ENCODE data around the gene ASCL5.

The ASCL5 gene

DNA sequence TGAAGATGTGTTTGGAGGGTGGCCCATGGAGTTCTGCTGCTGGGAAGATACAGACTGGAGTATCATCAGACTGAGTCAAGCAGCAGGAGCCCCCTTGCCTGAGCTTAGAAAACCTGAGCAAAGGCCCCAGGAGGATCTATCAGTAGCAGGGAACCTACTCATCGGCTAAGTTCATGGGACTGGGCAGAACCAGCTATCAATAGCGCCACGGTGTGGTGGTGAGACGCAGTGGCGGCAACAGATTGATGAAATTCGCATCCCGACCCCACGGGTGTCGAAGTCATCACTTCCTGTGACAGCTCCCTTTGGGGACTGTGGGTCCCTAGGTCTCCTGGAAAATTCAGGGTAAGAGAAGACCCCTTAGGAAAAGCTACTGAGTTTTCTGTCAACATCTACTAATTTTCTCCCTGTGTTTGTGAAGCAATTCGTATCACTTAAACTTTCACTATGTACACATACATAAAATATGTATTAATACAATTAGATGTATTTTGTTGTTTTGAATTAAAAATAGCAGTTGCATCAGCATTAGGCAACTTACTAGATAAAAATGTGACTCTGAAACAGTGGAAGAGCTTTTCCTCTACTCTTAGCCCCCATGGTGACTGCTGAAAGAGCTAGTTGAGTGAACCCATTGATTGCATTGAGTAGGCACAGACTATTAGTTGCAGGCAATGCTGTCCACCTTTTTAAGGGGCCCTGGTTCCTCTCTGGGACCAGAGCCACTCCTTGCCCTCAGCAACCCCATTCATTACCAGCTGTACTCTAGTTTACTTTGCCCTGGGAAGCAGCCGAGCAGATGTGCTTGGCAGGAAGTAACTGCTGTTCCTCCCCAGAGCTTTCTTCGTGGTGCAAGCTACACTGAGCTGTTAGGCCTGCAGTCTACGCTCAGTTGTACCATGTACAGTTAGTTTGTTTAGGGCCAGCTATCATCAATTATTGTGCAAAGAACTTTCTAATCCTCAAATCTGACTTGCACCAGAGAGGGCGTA is 7.5 kb downstream of the ASCL5 start:
- H2AFZ ChIP-seq (ENCODE audit: low read depth, low read length): no peak overlapping the region
- H3K9me3 ChIP-seq (ENCODE audit: low read length): no peaks in the 10 kb centered on the region
- no peaks in the 10 kb centered on the region for H3K4me1 ChIP-seq (ENCODE audit: insufficient read depth, low read length)
- H3K4me3 ChIP-seq (ENCODE audit: low read length): no peak overlapping the region
- peaks cover 19% of the 10 kb centered on the region for H3K27me3 ChIP-seq (ENCODE audit: insufficient read depth, low read length)
- no peaks in the 10 kb centered on the region for H3K36me3 ChIP-seq (ENCODE audit: insufficient read depth, low read length)

- Histone ChIP-seq H3K36me3 (ENCODE audit: insufficient read depth, low read length) (no peaks in the 10 kb centered on the region), H3K4me3 (ENCODE audit: low read length) (no peak overlapping the region), H3K27me3 (ENCODE audit: insufficient read depth, low read length) (no peaks in the 10 kb centered on the region), H2AFZ (ENCODE audit: low read depth, low read length) (no peak overlapping the region), H3K9me3 (ENCODE audit: low read length) (no peaks in the 10 kb centered on the region), H3K4me1 (ENCODE audit: insufficient read depth, low read length) (peaks cover 4% of the 10 kb centered on the region)
Measured at GRCh38 chr1:201116091-201116490, 10.9 kb downstream of the ASCL5 start.

DNA sequence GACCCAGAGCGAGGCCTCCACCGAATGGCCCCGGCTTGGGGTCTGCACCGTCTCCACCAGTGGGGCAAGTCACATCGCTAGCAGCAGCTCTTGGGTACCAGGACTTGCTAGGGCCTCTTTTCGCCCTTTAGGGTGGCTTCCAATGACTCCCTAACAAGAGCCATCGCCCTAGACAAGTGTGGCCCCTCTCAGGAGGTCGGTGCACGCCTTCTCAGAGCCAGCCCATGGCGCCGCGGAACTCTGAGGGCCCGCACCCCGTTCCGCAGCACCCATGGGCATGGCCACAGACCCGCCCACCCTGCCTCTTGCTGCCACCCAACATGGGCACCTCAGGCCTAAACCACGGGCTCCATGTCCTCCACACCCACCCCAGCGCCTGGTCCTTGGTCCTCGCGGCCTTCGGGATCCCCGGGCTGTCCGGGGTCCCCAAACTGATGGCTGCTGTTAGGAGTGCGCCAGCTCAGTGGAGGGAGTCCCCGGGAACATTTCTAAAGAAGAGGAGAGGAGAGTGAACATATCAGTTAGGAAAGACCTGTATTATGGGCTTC is 11.5 kb downstream of the ASCL5 start:
- Histone ChIP-seq H3K27me3 (ENCODE audit: insufficient read depth, low read length) (no peaks in the 10 kb centered on the region), H3K4me3 (ENCODE audit: low read length) (no peak overlapping the region), H3K4me1 (ENCODE audit: insufficient read depth, low read length) (peaks cover 4% of the 10 kb centered on the region)

DNA sequence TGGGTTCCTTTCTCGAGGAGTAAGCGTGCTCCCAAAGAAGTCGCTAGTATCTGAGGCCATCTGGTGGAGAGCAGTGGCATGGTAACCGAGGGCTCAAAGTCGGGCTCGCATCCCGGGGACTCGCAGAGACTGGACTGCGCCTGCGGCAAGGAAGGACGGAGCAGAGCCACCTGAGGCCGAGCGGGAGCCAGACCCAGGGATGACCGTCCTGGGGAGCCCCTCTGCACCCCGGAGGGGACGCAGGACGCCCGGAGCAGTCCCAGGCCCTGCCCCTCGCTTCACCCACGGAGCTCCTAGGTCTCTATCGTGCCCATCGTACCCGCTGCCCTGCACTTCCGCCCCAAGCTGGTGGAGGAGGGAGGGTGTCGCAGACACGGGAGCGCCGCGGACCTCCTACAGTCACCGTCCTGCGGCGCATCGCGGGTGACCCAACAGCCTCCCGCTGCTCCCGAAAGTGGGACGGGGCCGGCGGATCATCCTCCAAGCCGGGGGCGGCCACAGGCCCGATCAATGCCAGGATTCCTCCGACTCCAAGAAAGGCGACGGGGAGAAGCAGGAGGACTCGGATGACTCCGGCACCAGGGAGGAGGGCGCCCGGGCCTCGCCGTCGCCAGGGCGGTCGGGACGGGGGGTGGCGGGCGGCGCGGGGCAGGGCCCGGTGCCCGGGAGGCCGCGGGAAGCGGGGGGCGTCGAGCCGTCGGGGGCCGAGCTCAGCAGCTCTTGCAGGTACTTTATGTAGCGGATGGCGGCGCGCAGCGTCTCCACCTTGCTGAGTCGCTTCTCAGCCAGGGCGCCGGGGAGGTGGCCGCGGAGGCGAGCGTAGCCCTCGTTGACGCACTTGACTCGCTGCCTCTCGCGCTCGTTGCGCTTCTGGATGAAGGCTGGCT is 12.5 kb downstream of the ASCL5 start:
- H3K4me1 ChIP-seq (ENCODE audit: insufficient read depth, low read length): peaks cover 4% of the 10 kb centered on the region
- peak overlapping the region; percentile 53 for H3K4me3 ChIP-seq (ENCODE audit: low read length)
- H3K27me3 ChIP-seq (ENCODE audit: insufficient read depth, low read length): no peaks in the 10 kb centered on the region
- H3K9me3 ChIP-seq (ENCODE audit: low read length): no peaks in the 10 kb centered on the region
- H2AFZ ChIP-seq (ENCODE audit: low read depth, low read length): peak overlapping the region; percentile 79
- no peaks in the 10 kb centered on the region for H3K36me3 ChIP-seq (ENCODE audit: insufficient read depth, low read length)

More for the DNA sequence above, 11.5 kb downstream of the ASCL5 start:
- Histone ChIP-seq H2AFZ (ENCODE audit: low read depth, low read length) (no peak overlapping the region), H3K9me3 (ENCODE audit: low read length) (no peaks in the 10 kb centered on the region), H3K36me3 (ENCODE audit: insufficient read depth, low read length) (no peaks in the 10 kb centered on the region)

DNA sequence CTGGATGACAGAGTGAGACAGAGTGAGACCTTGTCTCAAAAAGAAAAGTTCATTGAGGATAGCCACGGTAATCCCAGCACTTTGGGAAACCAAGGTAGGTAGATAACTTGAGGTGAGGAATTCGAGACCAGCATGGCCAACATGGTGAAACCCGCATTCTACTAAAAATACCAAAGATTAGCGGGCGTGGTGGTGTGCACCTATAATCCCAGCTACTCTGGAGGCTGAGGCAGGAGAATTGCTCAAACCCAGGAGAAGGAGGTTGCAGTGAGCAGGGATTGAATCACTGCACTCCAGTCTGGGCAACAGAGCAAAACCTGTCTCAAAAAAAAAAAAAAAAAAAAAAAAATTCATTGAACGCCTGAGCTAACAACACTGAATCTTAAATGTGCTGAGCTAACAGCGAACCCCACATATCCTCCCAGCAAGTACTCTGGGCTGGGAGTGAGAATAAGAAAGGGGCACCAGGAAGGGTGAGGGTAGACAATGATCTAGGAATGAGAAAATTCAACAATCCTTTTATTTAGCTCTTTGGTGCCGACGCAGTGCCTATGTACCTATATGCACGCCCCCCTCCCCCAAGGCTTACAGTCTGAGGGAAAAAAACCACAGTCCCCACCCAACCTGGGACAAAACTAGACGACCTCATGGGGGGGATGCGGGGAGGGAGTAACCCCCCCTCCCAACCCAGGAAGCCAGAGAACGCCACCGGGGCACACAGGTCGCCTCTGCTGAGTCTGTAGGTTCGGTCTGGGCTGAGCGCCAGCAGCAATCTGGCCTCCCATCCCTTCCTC is 13.3 kb downstream of the ASCL5 start:
- Histone ChIP-seq H3K4me3 (ENCODE audit: low read length) (peak overlapping the region; percentile 26), H2AFZ (ENCODE audit: low read depth, low read length) (peak overlapping the region; percentile 79), H3K4me1 (ENCODE audit: insufficient read depth, low read length) (peaks cover 11% of the 10 kb centered on the region), H3K9me3 (ENCODE audit: low read length) (no peaks in the 10 kb centered on the region), H3K27me3 (ENCODE audit: insufficient read depth, low read length) (no peaks in the 10 kb centered on the region), H3K36me3 (ENCODE audit: insufficient read depth, low read length) (no peaks in the 10 kb centered on the region)

- Histone ChIP-seq H2AFZ (ENCODE audit: low read depth, low read length) (no peak overlapping the region), H3K27me3 (ENCODE audit: insufficient read depth, low read length) (no peaks in the 10 kb centered on the region), H3K9me3 (ENCODE audit: low read length) (no peaks in the 10 kb centered on the region), H3K36me3 (ENCODE audit: insufficient read depth, low read length) (no peaks in the 10 kb centered on the region), H3K4me3 (ENCODE audit: low read length) (no peak overlapping the region), H3K4me1 (ENCODE audit: insufficient read depth, low read length) (peaks cover 18% of the 10 kb centered on the region)
Measured at GRCh38 chr1:201112926-201113325, 14.1 kb downstream of the ASCL5 start.

DNA sequence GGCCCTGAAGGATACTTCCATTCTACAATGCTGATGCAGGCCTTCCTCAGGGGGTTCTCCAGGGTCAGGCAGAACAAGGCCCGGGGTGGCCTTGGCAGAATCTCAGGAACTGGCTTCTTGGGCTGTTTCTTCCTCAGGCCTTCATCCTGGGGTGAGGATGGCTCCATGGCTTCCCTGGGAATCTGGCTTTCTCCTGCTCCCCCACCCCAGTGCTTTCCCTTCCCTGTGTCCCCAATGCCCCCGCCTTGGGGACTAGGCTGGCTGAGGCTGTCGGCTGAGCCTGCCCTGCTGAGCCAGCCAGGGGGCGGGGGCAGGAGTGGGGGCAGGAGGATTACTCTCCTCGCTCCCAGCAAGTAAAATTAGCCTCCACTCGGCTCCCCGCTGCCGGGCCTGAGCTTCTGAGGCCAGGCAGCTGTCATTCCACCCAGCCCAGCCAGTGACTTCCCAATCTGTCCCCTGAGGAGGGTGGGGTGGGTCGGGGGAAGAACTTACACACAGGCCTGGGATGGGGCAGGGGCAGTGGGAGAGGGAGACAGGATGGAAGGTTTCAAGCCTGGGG is 14.7 kb downstream of the ASCL5 start, which contains the start of gene CACNA1S:
TSS of gene CACNA1S (minus strand) at position 254 of the 559 bp plus-strand sequence. CDS start at position 167, 87 bp downstream.
- no peaks in the 10 kb centered on the region for H3K27me3 ChIP-seq (ENCODE audit: insufficient read depth, low read length)
- peaks cover 25% of the 10 kb centered on the region for H3K4me1 ChIP-seq (ENCODE audit: insufficient read depth, low read length)
- H3K9me3 ChIP-seq (ENCODE audit: low read length): no peaks in the 10 kb centered on the region
- no peak within 1 kb of the TSS for H3K4me3 ChIP-seq (ENCODE audit: low read length)
- no peaks in the 10 kb centered on the region for H3K36me3 ChIP-seq (ENCODE audit: insufficient read depth, low read length)
- H2AFZ ChIP-seq (ENCODE audit: low read depth, low read length): no peak within 1 kb of the TSS

DNA sequence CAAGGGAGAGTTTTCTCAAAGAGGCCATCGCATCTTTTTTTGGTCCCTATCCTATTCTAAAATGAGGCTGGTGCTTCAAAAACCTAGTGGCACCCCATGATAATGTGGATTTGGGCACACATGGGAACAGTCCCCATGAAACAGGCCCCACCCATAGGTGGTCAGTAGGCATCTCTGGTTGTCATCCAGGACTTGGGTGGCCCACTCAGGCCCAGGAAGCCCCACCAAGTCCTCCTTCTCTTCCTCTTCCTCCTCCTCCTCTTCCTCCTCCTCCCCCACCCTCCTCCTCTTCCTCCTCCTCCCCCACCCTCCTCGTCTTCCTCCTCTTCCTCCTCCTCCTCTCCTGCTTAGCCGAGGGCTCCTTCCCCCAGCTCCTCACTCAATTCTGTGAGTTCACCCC is 15.3 kb downstream of the ASCL5 start:
- Histone ChIP-seq H3K4me1 (ENCODE audit: insufficient read depth, low read length) (peaks cover 30% of the 10 kb centered on the region), H3K27me3 (ENCODE audit: insufficient read depth, low read length) (no peaks in the 10 kb centered on the region), H2AFZ (ENCODE audit: low read depth, low read length) (no peak overlapping the region), H3K9me3 (ENCODE audit: low read length) (no peaks in the 10 kb centered on the region), H3K4me3 (ENCODE audit: low read length) (no peak overlapping the region), H3K36me3 (ENCODE audit: insufficient read depth, low read length) (no peaks in the 10 kb centered on the region)

DNA sequence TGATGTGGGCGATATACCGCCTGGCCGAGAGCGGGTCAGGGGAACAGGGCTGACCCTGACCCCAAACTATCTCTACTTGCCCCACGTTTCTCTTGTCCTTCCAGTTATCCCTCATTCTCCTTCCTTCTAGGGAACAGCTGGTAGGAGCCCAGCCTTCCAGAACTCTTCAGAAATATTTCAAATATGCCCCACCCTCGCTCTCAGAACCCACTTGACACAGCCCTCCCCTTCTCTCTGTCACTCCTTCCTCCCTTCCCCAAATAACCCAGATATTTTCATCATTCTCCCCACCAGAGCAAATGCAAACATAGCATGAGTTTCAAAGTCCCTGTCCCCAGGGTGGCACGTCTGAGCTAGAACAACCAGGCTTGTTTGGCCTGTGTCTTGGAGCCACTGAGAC is 15.8 kb downstream of the ASCL5 start:
- peaks cover 36% of the 10 kb centered on the region for H3K4me1 ChIP-seq (ENCODE audit: insufficient read depth, low read length)
- H3K36me3 ChIP-seq (ENCODE audit: insufficient read depth, low read length): no peaks in the 10 kb centered on the region
- no peaks in the 10 kb centered on the region for H3K27me3 ChIP-seq (ENCODE audit: insufficient read depth, low read length)
- no peak overlapping the region for H3K4me3 ChIP-seq (ENCODE audit: low read length)
- no peak overlapping the region for H2AFZ ChIP-seq (ENCODE audit: low read depth, low read length)
- H3K9me3 ChIP-seq (ENCODE audit: low read length): no peaks in the 10 kb centered on the region

DNA sequence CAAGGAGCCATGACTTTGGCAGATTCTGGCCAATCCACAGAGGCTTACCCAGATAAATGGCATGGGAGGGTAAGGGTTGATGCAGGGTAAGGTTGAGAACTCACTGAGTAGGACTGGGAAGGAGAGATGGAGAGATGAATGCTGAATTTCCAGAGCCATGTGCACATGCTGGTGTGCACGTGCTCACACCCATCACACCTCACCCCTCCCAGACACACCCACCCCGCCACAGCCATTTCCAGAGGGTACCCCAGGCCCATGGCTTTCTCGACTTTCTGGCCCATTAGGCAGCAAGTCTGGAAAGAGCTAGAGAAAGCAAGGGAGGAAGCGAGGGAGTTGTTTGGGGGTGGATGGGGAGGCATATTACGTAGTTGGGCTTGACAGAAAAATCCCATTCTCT is 16.4 kb downstream of the ASCL5 start:
- H3K4me3 ChIP-seq (ENCODE audit: low read length): no peak overlapping the region
- no peaks in the 10 kb centered on the region for H3K36me3 ChIP-seq (ENCODE audit: insufficient read depth, low read length)
- no peak overlapping the region for H2AFZ ChIP-seq (ENCODE audit: low read depth, low read length)

GRCh38 chr1:201110138-201110537 is 16.8 kb downstream of the ASCL5 start:
- Histone ChIP-seq H3K4me1 (ENCODE audit: insufficient read depth, low read length) (peaks cover 37% of the 10 kb centered on the region), H3K4me3 (ENCODE audit: low read length) (no peak overlapping the region), H3K27me3 (ENCODE audit: insufficient read depth, low read length) (no peaks in the 10 kb centered on the region), H3K36me3 (ENCODE audit: insufficient read depth, low read length) (no peaks in the 10 kb centered on the region), H2AFZ (ENCODE audit: low read depth, low read length) (no peak overlapping the region), H3K9me3 (ENCODE audit: low read length) (no peaks in the 10 kb centered on the region)

More for the DNA sequence above, 16.4 kb downstream of the ASCL5 start:
- H3K27me3 ChIP-seq (ENCODE audit: insufficient read depth, low read length): no peaks in the 10 kb centered on the region
- peaks cover 37% of the 10 kb centered on the region for H3K4me1 ChIP-seq (ENCODE audit: insufficient read depth, low read length)
- H3K9me3 ChIP-seq (ENCODE audit: low read length): no peaks in the 10 kb centered on the region

- Histone ChIP-seq H3K27me3 (ENCODE audit: insufficient read depth, low read length) (no peaks in the 10 kb centered on the region), H3K4me3 (ENCODE audit: low read length) (no peak overlapping the region), H3K9me3 (ENCODE audit: low read length) (no peaks in the 10 kb centered on the region), H2AFZ (ENCODE audit: low read depth, low read length) (no peak overlapping the region), H3K4me1 (ENCODE audit: insufficient read depth, low read length) (peaks cover 37% of the 10 kb centered on the region), H3K36me3 (ENCODE audit: insufficient read depth, low read length) (no peaks in the 10 kb centered on the region)
Measured at GRCh38 chr1:201109651-201110050, 17.3 kb downstream of the ASCL5 start.

Measured in neuron (in vitro differentiated cells).